ENCODE data around the gene MARS1.

MARS1 gene

DNA sequence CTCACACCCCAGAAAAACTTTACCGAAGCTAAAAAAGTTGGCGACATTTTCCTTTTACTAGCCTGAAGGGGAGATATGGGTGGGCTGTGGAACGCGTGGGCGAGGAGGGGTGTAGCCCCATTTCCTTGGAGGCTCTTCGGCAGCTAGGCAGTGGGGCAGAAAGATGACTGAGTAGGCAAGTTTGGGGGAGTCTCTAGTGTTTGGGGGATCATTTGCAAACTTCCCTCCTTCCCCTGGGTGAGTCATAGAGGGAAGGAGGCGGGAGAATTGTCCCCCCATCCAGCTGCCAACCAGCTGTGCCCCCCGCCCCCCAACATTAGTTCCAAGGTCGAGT lies 26.0 kb upstream of the MARS1 start (continued):
- TF ChIP-seq, protein P1, sequence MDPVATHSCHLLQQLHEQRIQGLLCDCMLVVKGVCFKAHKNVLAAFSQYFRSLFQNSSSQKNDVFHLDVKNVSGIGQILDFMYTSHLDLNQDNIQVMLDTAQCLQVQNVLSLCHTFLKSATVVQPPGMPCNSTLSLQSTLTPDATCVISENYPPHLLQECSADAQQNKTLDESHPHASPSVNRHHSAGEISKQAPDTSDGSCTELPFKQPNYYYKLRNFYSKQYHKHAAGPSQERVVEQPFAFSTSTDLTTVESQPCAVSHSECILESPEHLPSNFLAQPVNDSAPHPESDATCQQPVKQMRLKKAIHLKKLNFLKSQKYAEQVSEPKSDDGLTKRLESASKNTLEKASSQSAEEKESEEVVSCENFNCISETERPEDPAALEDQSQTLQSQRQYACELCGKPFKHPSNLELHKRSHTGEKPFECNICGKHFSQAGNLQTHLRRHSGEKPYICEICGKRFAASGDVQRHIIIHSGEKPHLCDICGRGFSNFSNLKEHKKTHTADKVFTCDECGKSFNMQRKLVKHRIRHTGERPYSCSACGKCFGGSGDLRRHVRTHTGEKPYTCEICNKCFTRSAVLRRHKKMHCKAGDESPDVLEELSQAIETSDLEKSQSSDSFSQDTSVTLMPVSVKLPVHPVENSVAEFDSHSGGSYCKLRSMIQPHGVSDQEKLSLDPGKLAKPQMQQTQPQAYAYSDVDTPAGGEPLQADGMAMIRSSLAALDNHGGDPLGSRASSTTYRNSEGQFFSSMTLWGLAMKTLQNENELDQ (tag by site-specific recombination; IDR thresholded peaks at IDR 0.05; ENCODE audit: low read depth), result no peak
- TF ChIP-seq ZEB2 (tag by site-specific recombination; IDR thresholded peaks at IDR 0.05) (no peak), TRIM28 (IDR thresholded peaks at IDR 0.05; ENCODE audit: borderline replicate concordance, low read length) (no peak), REPIN1 (tag by site-specific recombination; IDR thresholded peaks at IDR 0.05; ENCODE audit: low read depth) (no peak), IKZF3 (tag by site-specific recombination; IDR thresholded peaks at IDR 0.05) (no peak), ZNF423 (tag by site-specific recombination; IDR thresholded peaks at IDR 0.05) (no peak), ZNF701 (tag by site-specific recombination; IDR thresholded peaks at IDR 0.05) (no peak), ZNF248 (tag by site-specific recombination; IDR thresholded peaks at IDR 0.05) (no peak), ZNF707 (tag by site-specific recombination; IDR thresholded peaks at IDR 0.05) (no peak), BCL11A (tag by site-specific recombination; IDR thresholded peaks at IDR 0.05; ENCODE audit: low read depth) (0 out of 2 replicates have a peak, but pooled peaks have one; percentile 16), ZNF777 (tag by site-specific recombination; IDR thresholded peaks at IDR 0.05; ENCODE audit: borderline replicate concordance) (no peak), ZBTB8A (tag by site-specific recombination; IDR thresholded peaks at IDR 0.05) (no peak), ZNF223 (tag by site-specific recombination; IDR thresholded peaks at IDR 0.05) (no peak), SETDB1 (IDR thresholded peaks at IDR 0.05; ENCODE audit: insufficient read length, low read length) (no peak), ZNF600 (tag by site-specific recombination; IDR thresholded peaks at IDR 0.05) (no peak), ZNF266 (tag by site-specific recombination; IDR thresholded peaks at IDR 0.05; ENCODE audit: low read depth) (no peak)
- TF ChIP-seq, protein P2, sequence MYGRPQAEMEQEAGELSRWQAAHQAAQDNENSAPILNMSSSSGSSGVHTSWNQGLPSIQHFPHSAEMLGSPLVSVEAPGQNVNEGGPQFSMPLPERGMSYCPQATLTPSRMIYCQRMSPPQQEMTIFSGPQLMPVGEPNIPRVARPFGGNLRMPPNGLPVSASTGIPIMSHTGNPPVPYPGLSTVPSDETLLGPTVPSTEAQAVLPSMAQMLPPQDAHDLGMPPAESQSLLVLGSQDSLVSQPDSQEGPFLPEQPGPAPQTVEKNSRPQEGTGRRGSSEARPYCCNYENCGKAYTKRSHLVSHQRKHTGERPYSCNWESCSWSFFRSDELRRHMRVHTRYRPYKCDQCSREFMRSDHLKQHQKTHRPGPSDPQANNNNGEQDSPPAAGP (tag by site-specific recombination; IDR thresholded peaks at IDR 0.05), result no peak
- TF ChIP-seq, protein P3, sequence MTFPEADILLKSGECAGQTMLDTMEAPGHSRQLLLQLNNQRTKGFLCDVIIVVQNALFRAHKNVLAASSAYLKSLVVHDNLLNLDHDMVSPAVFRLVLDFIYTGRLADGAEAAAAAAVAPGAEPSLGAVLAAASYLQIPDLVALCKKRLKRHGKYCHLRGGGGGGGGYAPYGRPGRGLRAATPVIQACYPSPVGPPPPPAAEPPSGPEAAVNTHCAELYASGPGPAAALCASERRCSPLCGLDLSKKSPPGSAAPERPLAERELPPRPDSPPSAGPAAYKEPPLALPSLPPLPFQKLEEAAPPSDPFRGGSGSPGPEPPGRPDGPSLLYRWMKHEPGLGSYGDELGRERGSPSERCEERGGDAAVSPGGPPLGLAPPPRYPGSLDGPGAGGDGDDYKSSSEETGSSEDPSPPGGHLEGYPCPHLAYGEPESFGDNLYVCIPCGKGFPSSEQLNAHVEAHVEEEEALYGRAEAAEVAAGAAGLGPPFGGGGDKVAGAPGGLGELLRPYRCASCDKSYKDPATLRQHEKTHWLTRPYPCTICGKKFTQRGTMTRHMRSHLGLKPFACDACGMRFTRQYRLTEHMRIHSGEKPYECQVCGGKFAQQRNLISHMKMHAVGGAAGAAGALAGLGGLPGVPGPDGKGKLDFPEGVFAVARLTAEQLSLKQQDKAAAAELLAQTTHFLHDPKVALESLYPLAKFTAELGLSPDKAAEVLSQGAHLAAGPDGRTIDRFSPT (tag by site-specific recombination; IDR thresholded peaks at IDR 0.05), result 0 out of 2 replicates have a peak, but pooled peaks have one; percentile 70
- TF ChIP-seq, protein P4, sequence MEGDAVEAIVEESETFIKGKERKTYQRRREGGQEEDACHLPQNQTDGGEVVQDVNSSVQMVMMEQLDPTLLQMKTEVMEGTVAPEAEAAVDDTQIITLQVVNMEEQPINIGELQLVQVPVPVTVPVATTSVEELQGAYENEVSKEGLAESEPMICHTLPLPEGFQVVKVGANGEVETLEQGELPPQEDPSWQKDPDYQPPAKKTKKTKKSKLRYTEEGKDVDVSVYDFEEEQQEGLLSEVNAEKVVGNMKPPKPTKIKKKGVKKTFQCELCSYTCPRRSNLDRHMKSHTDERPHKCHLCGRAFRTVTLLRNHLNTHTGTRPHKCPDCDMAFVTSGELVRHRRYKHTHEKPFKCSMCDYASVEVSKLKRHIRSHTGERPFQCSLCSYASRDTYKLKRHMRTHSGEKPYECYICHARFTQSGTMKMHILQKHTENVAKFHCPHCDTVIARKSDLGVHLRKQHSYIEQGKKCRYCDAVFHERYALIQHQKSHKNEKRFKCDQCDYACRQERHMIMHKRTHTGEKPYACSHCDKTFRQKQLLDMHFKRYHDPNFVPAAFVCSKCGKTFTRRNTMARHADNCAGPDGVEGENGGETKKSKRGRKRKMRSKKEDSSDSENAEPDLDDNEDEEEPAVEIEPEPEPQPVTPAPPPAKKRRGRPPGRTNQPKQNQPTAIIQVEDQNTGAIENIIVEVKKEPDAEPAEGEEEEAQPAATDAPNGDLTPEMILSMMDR (tag by site-specific recombination; IDR thresholded peaks at IDR 0.05), result no peak
- TF ChIP-seq, protein P5, sequence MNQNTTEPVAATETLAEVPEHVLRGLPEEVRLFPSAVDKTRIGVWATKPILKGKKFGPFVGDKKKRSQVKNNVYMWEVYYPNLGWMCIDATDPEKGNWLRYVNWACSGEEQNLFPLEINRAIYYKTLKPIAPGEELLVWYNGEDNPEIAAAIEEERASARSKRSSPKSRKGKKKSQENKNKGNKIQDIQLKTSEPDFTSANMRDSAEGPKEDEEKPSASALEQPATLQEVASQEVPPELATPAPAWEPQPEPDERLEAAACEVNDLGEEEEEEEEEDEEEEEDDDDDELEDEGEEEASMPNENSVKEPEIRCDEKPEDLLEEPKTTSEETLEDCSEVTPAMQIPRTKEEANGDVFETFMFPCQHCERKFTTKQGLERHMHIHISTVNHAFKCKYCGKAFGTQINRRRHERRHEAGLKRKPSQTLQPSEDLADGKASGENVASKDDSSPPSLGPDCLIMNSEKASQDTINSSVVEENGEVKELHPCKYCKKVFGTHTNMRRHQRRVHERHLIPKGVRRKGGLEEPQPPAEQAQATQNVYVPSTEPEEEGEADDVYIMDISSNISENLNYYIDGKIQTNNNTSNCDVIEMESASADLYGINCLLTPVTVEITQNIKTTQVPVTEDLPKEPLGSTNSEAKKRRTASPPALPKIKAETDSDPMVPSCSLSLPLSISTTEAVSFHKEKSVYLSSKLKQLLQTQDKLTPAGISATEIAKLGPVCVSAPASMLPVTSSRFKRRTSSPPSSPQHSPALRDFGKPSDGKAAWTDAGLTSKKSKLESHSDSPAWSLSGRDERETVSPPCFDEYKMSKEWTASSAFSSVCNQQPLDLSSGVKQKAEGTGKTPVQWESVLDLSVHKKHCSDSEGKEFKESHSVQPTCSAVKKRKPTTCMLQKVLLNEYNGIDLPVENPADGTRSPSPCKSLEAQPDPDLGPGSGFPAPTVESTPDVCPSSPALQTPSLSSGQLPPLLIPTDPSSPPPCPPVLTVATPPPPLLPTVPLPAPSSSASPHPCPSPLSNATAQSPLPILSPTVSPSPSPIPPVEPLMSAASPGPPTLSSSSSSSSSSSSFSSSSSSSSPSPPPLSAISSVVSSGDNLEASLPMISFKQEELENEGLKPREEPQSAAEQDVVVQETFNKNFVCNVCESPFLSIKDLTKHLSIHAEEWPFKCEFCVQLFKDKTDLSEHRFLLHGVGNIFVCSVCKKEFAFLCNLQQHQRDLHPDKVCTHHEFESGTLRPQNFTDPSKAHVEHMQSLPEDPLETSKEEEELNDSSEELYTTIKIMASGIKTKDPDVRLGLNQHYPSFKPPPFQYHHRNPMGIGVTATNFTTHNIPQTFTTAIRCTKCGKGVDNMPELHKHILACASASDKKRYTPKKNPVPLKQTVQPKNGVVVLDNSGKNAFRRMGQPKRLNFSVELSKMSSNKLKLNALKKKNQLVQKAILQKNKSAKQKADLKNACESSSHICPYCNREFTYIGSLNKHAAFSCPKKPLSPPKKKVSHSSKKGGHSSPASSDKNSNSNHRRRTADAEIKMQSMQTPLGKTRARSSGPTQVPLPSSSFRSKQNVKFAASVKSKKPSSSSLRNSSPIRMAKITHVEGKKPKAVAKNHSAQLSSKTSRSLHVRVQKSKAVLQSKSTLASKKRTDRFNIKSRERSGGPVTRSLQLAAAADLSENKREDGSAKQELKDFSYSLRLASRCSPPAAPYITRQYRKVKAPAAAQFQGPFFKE (tag by site-specific recombination; IDR thresholded peaks at IDR 0.05; ENCODE audit: borderline replicate concordance), result no peak
- TF ChIP-seq, protein P6, sequence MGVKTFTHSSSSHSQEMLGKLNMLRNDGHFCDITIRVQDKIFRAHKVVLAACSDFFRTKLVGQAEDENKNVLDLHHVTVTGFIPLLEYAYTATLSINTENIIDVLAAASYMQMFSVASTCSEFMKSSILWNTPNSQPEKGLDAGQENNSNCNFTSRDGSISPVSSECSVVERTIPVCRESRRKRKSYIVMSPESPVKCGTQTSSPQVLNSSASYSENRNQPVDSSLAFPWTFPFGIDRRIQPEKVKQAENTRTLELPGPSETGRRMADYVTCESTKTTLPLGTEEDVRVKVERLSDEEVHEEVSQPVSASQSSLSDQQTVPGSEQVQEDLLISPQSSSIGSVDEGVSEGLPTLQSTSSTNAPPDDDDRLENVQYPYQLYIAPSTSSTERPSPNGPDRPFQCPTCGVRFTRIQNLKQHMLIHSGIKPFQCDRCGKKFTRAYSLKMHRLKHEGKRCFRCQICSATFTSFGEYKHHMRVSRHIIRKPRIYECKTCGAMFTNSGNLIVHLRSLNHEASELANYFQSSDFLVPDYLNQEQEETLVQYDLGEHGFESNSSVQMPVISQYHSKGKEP (tag by site-specific recombination; IDR thresholded peaks at IDR 0.05), result no peak
